Melanocyte of skin (primary cell): Measurements from ENCODE around the gene STKLD1. TPM values are rescaled to one million over a fixed set of nuclear protein-coding genes. Genes with fewer than 3 reads are reported as not detected.

Experiments used
- small RNA-seq, 2 donors: library from RNA; depleted of rRNA; stranded (forward); fragments of <200 nt; gene quantifications; one replicate each; pipeline ENCODE3, GENCODE V24; 2012
- total RNA-seq, 2 donors: library from RNA; depleted of rRNA; stranded (reverse); fragments of >200 nt; gene quantifications; 2 replicates each; pipeline ENCODE4 v1.2.3, GENCODE V29; 2012

The STKLD1 gene
- 1 to 10 TPM; 2.0 to 4.1 TPM for total RNA-seq

DNA sequence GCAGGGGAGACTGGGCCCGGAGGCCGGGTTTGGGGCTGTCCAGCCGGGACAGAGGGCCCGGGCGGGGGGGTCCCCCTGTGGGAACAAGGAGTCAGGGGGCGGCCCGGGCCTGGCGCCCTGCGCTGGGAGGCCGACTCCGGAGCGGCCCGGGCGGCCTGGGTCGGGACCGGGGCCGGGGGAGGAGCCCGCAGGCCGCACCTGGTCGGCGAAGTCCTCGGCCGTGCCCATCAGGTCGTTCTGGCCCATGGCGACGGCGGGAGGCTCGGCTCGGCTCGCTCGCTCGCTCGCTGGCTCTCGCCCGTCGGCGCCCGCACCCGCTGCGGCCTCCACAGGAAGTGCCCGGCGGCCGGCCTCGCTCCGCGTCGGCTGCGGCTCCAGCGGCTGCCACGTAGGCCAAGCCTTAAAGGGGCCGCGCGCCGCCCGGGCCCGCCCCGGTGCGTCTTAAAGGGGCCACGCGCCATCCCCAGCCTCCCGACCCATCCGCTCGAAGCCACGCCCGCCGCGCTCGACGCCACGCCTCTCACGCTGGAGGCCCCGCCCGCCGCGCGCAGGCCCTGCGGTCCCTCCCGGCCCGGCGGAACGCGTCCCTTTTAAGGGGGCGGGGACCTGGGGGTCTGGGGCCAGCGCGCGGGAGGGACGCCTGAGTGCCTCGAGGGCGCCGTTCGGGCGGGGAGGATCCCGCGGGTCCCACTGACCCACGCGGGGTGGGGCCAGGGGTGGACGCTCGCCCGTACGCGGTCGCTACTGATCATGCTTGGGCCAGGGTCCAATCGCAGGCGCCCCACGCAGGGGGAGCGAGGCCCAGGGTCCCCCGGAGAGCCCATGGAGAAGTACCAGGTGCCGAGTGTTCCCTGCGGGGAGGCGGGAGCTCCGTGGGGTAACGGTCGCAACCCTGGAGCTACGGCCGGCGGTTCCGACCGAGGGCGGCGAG, at the start of gene STKLD1, which contains the start of gene SURF4:
Gene STKLD1, plus strand, starts transcription at position 643 of the 931 bp plus-strand sequence. Its CDS starts 108 bp downstream, at position 751.
Gene SURF4, minus strand, starts transcription at position 337 of the 931 bp plus-strand sequence. Its CDS starts 91 bp downstream, at position 246.

DNA sequence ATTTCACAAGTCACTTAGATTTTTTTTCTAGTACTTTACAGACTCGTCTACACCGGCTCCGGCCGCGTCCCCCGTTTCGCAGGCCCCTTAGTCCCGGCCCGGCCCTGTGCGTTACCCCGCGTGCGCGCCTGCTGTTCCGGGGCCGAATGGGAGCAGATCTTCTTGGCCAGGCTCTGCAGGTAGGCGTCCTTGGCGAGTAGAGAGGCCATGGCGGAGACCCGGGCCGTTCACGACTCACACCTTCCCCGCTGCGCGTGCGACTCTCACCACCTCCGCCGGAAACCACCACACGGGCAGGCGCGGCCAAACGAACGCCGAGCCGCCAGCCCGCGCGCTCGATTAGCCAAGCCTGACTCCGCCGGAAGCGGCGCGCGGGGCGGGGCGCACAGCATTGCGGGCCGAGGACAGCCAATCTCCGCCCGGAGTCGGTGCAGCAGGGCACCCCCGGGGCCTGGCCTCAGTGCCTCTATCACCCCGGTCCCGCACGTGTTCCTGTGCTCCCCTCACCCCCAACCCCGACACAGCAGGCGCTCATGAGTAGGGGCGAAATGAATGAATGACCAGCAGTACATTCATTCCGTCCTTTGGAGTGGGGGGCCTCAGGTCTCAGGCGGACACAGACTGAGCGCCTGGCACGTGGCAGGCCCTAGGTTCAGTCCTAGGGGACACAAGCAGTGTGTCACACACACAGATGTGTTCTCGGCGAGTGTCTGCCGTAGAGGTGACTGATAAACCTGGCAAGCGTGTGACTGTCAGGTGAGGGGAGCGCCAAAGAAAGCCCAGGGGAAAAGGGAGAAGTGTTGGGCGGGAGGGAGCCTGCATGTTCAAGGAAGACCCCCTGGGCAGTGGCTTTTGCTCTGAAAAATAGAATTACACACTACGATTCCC, 40.0 kb upstream of the STKLD1 start, which contains the start of gene SURF6:
Gene SURF6, minus strand, starts transcription at position 265 of the 888 bp plus-strand sequence. Its CDS starts 56 bp downstream, at position 209.

DNA sequence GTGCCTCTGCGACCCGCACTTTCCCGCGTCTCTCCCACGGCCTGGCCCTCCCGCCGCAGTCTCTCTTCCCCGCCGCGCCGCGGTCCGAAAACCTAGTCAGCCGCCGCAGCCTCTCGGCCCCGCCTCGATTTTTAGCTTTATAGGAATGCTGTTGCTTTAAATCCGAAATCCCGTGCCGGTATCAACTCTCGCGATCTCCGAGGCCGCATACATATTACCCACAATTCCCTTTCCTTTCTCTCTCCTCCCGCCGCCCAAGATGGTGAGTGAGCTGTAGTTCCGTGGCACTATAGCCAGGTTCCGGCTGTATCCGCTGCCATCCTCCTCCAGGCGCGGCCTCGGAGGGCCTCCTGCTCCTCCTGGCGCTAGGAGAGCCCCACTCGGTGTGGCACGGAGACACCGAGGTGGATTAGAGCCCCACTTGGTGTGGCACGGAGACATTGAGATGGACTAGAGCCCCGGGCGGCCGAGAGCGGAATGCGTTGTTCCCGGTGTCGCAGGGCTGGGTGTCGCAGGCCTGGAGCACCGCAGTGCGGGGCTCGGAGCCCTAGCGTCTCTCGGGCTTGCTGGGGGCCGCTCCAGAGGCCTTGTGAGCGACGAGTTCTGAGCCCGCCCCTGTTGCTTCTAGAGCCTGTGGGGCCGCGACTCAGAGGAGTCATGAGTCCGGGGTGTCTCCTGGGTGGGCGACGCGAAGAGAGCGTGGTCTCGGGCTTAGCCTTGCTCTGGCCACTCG, 28.0 kb upstream of the STKLD1 start, which contains the start of the genes MED22 and RPL7A:
Gene MED22, minus strand, starts transcription at position 147 of the 733 bp plus-strand sequence. CDS start 1,469 bp downstream, outside the sequence.
Gene RPL7A, plus strand, starts transcription at position 234 of the 733 bp plus-strand sequence. Its CDS starts 26 bp downstream, at position 260.

DNA sequence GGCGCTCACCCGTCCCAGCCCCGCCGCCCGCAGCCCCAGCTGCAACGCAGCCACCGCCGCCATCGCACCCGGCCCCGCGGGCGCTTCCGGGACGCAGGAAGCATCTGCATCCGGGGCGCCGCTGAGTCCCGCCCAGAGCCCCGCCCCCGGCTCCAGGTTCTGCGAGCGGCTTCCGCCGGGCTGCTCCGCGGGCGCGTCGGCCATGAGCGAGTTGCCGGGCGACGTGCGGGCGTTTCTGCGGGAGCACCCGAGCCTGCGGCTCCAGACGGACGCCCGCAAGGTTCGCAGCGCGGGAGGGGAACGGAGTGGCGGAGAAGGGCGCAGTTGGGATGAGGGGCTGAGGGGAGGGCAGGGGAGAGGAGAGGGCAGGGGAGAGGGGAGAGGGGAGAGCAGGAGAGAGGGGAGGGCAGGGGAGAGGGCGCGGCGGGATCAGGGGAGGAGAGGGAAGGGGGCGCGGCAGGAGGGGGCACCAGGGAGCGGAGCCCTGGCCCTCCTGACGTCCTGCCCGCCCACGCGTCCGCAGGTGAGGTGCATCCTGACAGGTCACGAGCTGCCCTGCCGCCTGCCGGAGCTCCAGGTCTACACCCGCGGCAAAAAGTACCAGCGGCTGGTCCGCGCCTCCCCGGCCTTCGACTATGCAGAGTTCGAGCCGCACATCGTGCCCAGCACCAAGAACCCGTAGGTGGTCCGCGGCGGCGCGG, 19.6 kb upstream of the STKLD1 start, which contains the start of the genes SURF1 and SURF2:
Gene SURF1, minus strand, starts transcription at position 97 of the 701 bp plus-strand sequence. Its CDS starts 34 bp downstream, at position 63.
Gene SURF2, plus strand, starts transcription at position 160 of the 701 bp plus-strand sequence. Its CDS starts 43 bp downstream, at position 203.

DNA sequence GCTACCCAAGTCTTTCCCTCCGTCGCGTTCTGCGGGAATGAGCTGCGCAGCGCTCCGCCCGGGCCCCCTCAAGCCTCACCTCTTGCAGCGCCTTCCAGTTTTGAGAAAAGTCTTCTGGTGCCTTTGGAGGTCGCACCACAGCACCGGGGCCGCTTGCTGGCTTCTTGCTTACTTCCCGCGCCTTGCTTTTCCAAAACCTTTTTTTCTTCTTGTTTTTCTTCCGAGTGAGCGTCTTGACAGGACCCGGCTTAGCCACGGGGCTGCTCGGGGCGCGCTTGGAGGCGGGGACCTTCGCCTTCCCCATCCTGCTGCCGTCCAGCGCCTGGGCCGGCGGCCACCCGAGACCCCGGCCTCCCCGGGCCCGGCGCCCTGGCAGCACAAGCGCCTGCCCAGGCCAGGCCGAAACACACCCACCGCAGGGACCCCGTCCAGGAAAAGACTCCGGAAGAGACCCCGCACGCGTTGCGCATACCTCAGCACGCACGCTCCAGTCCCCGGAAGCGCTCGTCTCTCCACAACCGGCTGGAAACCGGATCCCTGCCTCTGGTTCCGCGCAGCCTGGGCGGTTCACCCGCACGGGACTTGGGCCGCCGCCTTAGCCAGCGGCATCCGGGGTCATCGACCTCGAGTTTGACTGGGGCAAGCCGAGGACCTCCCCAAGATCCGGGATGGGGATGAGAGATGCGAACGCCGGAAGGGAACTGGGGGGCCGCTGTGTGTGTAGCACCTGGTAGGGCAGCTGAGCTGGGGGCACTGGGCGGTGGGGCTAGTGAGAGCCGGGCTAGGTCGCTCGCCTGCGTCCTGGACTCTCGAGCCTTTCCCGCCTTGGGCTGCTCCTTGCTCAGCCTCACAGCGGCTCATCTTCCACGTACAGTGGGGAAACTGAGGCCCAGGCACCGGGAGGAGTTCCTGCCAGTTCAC, 41.6 kb downstream of the STKLD1 start, which contains the start of gene REXO4:
Gene REXO4, minus strand, starts transcription at position 470 of the 921 bp plus-strand sequence. Its CDS starts 166 bp downstream, at position 304.

DNA sequence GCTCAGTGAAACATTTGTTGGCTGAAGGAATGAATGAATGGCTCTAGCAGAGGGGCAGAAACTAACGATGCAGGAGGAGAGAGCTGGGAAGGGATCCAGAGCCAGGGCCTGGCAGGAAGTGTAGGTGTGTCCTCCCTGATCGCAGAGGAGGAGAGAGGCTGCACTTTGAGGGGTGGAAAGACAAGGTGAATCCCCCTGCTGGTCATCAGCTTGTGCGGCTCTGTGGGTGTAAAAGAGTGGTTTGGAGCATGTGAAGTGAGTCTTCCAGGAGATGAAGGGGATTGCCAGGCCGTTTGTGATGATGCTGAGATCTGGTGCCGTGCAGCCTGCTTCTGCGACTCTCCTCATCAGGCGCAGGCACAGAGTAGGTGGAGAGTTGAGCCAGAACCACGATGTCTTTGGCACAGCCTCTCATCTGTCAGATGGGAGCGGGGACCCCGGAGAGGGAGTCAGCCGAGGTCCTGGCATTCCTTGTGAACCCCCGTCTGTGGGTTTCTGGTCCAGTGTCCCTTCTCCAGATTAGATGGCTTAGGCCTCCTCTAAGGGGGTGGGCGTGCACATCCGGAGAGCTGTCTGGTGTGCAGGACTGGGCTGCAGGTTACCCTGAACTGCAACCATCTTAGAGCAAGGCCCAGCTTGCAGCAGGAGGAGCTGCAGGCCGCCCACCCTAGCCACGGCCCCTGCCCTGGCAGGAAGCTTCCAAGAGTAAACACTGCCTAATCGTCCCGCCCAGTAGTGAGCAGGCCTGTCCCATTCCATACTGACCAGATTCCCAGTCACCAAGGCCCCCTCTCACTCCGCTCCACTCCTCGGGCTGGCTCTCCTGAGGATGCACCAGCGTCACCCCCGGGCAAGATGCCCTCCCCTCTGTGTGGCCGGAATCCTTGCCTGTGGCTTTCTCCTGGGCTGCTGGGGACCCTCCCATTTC, 45.7 kb downstream of the STKLD1 start, which contains the start of gene ADAMTS13:
Gene ADAMTS13, plus strand, starts transcription at position 753 of the 928 bp plus-strand sequence. Its CDS starts 77 bp downstream, at position 830.

Small RNAs within 50 kb of the gene (small RNA-seq; reads per million reads assigned to genes)
- gene RF00019 = 0 reads per million in 2 donors
- gene SNORD24 = 0 reads per million in 2 donors
- gene SNORD36A = 0 reads per million in 2 donors
- gene SNORD36B = 0 reads per million in 2 donors
- 0 reads per million in 2 donors for gene SNORD36C

Other genes starting within 250 kb of the STKLD1 start
- gene GBGT1, start 212.5 kb upstream of the STKLD1 start, total RNA-seq = 1 to 10 TPM; 4.8 to 8.3 TPM
- not detected for gene OBP2B, start 167.1 kb upstream of the STKLD1 start, total RNA-seq
- not detected for gene ABO, start 101.2 kb upstream of the STKLD1 start, total RNA-seq
- gene SURF6, start 40.2 kb upstream of the STKLD1 start, total RNA-seq = 10 to 100 TPM in 1 of 2 donors, 1 to 10 TPM in 1; 5.9 to 13.0 TPM
- gene MED22, start 28.2 kb upstream of the STKLD1 start, total RNA-seq = 10 to 100 TPM; 13.4 to 17.6 TPM
- gene RPL7A, start 28.1 kb upstream of the STKLD1 start, total RNA-seq = 1,000 to 10,000 TPM in 1 of 2 donors, 100 to 1,000 TPM in 1; 802 to 1,411 TPM
- 10 to 100 TPM; 18.2 to 19.6 TPM for gene SURF1, start 19.9 kb upstream of the STKLD1 start, total RNA-seq
- 10 to 100 TPM; 18.3 to 18.9 TPM for gene SURF2, start 19.8 kb upstream of the STKLD1 start, total RNA-seq
- gene SURF4, start 306 bp upstream of the STKLD1 start, total RNA-seq = 100 to 1,000 TPM; 233 to 367 TPM
- 10 to 100 TPM in 1 of 2 donors, 1 to 10 TPM in 1; 9.6 to 18.3 TPM for gene REXO4, start 41.6 kb downstream of the STKLD1 start, total RNA-seq
- 1 to 10 TPM in 1 of 2 donors, under 1 TPM in 1; 1.00 to 1.7 TPM for gene ADAMTS13, start 46.0 kb downstream of the STKLD1 start, total RNA-seq
- 1 to 10 TPM; 2.7 to 4.1 TPM for gene CACFD1, start 83.6 kb downstream of the STKLD1 start, total RNA-seq
- gene SLC2A6, start 102.7 kb downstream of the STKLD1 start, total RNA-seq = 10 to 100 TPM; 31.3 to 39.6 TPM
- gene MYMK, start 148.6 kb downstream of the STKLD1 start, total RNA-seq = not detected
- gene ADAMTSL2, start 158.3 kb downstream of the STKLD1 start, total RNA-seq = not detected
- not detected for gene FAM163B, start 233.0 kb downstream of the STKLD1 start, total RNA-seq